ENCODE measurements around the gene GNA15.
"Not testable (repeated sequence)": the region's sequence is repeated elsewhere in the genome, so short reads cannot be mapped to it uniquely, and the experiment has no call there.

GNA15 gene

GRCh38 chr19:3135961-3136683 lies at the start of gene GNA15:
Gene GNA15 (plus strand): TSS chr19:3136033. CDS start chr19:3136451, 418 bp downstream.
- in situ Hi-C loops (cut with MboI; ENCODE audit: low sequenced_read_pairs), result no loop called here

DNA sequence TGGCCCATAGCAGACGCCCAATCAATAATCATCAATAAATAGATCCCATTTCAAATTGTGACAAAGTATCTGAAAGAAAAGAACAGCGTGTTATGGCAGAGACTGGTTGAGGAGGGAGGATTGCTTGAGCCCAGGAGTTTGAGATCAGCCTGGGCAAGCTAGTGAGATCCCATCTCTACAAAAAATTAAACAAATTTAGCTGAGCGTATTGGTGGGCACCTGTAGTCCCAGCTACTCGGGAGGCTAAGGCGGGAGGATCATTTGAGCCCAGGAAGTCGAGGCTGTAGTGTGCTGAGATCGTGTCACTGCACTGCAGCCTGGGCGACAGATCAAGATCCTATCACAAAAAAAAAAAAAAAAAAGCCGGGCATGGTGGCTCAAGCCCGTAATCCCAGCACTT lies 48.1 kb upstream of the GNA15 start:
- in situ Hi-C loops (cut with MboI; ENCODE audit: low sequenced_read_pairs), result no loop called here

DNA sequence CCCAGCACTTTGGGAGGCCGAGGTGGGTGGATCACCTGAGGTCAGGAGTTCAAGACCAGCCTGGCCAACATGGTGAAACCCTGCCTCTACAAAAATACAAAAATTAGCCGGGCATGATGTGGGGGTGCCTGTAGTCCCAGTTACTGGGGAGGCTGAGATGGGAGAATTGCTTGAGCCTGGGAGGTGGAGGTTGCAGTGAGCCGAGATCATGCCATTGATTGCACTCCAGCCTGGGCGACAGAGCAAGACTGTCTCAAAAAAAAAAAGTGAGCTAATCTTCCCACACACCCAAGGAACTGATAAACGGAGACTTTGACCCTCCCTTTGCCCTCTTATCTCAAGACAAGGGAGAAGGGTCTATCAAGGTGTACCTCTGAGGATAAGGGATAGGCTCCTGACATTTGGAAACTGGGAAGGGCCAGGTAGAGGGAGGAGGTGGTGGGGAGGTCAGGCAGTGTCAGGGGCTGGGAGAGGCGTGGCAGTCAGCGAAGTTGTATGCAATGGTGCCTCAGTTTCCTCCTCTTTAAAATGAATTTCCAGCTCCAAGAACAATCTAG lies 46.5 kb upstream of the GNA15 start:
- in situ Hi-C loops (cut with MboI; ENCODE audit: low sequenced_read_pairs), result not testable (repeated sequence)

- in situ Hi-C loops (cut with MboI; ENCODE audit: low sequenced_read_pairs), result no loop called here
Observed at GRCh38 chr19:3094601-3095440, 41.0 kb upstream of the GNA15 start.

- in situ Hi-C loops (cut with MboI; ENCODE audit: low sequenced_read_pairs), result no loop called here
Observed at GRCh38 chr19:3095441-3096191, 40.2 kb upstream of the GNA15 start.

- in situ Hi-C loops (cut with MboI; ENCODE audit: low sequenced_read_pairs), result no loop called here
Observed at GRCh38 chr19:3096267-3096901, 39.4 kb upstream of the GNA15 start.

DNA sequence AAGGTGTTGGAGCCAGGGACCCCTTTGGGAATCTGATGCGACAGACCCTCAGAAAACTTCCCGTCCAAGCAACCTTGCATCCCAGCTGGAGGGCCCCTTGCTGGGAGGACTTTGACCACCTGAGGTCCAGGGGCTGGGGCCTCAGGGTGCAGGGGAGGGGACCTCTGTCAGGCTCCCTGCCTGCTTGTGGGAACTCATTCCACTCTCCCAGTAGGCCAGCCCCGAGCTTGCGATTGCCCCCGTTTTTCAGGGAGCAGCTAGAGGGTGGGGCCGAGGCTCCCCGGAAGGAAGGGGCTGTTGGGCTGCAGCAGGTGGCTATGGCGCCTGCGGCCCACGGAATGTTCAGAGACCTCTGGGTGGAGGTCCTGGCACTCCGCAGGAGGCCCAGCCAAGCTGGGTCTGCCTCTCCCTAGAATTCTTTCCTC lies 38.9 kb upstream of the GNA15 start:
- in situ Hi-C loops (cut with MboI; ENCODE audit: low sequenced_read_pairs), result no loop called here

- in situ Hi-C loops (cut with MboI; ENCODE audit: low sequenced_read_pairs), result no loop called here
Observed at GRCh38 chr19:3097442-3097871, 38.4 kb upstream of the GNA15 start.

DNA sequence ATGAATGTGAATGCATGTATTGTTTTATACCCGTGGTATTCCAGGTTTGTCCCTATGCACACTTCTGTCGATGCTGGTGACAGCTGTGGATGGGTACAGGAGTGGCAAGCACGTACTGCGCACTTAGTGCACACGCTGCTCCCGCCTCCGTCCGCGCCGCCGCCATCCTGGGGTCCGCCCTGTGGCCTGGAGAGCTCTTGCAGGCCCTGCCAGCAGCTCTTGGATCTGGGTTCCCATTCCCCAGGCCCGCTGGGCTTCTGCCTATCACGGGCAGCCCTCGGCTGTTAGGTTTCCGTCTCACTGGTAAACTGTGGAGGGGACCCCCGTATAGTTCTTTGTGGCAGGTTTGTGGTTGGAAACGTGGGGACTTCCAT lies 37.7 kb upstream of the GNA15 start:
- in situ Hi-C loops (cut with MboI; ENCODE audit: low sequenced_read_pairs), result no loop called here

GRCh38 chr19:3098515-3099346 lies 37.1 kb upstream of the GNA15 start:
- in situ Hi-C loops (cut with MboI; ENCODE audit: low sequenced_read_pairs), result no loop called here

DNA sequence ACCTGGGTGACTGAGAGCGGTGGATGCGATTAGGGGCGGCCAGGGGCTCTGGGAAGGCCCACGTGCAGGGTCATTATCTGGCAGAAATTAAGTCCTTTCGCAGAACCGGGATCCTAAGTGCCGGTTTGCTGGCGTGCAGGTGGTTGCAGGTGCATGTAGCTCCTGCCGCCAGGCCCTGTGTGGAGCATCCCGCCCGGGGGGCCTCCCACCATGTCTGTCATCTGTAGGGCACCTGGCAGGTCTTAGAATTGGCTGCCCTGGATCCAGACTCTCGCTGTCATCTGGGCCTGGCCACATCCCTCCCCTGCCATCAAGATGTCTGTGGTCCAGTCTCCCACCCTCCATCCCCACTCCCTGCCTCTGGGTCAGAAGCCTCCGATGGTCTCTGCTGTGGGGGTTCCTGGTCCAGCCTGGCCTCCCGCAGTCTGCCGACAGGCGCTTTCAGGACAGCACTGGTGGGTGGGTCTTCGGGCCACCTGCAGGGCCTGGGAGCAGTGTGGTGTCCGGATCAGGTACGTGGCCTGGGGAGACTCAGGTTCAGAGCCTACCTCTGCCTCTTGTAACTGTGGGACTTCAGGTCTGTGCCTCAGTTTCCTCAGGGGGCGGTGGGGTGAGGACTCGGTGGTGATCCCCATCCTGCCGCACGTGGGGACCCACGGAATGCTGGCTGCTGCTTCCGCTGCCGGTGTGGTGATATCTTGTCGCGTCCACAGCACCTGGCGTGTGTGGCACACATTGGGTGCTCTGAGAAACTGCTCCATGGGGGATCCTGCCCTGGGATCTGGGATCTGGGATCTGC lies 36.3 kb upstream of the GNA15 start:
- in situ Hi-C loops (cut with MboI; ENCODE audit: low sequenced_read_pairs), result loop anchor here (10.0 kb wide), 1 partner anchor 135 kb away; no protein-coding TSS in a partner anchor

DNA sequence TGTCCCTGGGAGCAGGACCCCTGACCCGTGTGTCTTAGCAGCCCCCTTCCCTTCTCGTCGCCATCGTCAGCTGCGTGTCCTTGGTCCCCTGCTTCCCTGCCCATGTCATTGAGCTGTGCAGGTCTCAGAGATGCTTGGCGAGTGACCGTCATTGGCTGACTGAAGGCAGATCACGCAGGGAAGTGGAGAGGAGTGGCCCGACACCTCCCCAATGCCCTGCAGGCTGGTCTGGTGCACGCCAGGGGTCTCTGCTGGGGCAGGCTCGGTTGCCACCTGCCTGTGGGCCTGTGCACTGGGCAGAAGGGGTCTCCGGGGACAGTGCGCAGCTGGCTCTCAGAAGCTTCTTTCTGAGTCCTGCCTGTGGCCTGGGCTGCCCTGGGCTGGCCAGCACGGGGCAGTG lies 35.5 kb upstream of the GNA15 start:
- in situ Hi-C loops (cut with MboI; ENCODE audit: low sequenced_read_pairs), result loop anchor here (10.0 kb wide), 1 partner anchor 136 kb away; no protein-coding TSS in a partner anchor

DNA sequence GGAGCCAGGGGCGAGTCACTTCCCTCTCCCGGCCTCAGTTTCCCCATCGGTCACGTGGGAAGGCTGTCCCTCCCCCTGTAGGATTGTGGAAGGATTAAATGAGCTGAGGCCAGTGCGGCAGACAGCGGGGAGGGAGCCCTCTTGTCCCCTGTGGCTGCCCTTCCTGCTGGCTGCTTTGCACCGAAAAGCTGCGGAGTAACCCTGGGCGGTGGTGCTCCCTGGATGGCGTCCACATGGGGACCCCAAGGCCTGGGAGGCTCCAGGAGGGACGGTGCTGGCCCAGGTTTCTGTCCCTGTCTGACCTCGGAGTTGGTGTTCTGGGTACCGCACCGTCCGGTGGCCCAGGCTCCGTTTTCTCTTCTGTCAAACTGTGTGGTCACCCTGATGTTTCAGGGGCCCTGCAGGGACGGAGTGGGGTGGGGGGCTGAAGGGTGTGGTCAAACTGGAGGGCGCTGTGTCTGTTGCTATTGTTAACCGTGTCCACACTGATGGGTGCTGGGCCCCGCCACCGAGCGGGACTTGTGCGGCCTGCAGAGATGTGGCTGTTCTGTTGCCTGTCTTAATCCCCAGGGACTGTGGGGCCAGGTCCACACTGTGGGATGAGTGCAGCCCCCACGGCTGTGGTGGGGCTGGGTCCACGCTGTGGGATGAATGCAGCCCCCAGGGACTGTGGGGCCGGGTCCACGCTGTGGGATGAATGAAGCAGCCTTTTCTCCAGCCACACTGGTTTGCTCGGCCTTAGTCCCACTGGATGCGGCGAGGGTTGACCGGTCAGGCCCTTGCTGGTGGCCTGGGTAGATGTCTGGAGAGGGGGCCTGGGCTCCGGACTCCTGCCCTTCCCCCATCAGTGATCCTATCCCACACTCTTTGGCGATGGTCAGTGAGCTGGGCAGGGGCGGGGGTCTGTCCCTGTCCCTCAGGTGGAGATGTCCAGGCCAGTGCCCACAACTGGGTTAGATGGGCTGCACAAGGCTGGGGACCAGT lies 34.8 kb upstream of the GNA15 start:
- in situ Hi-C loops (cut with MboI; ENCODE audit: low sequenced_read_pairs), result loop anchor here (10.0 kb wide), 1 partner anchor 136 kb away; no protein-coding TSS in a partner anchor

- in situ Hi-C loops (cut with MboI; ENCODE audit: low sequenced_read_pairs), result loop anchor here (10.0 kb wide), 1 partner anchor 138 kb away; no protein-coding TSS in a partner anchor
Observed at GRCh38 chr19:3102239-3103140, 33.3 kb upstream of the GNA15 start.

- in situ Hi-C loops (cut with MboI; ENCODE audit: low sequenced_read_pairs), result loop anchor here (10.0 kb wide), 1 partner anchor 140 kb away; no protein-coding TSS in a partner anchor
Observed at GRCh38 chr19:3104708-3104983, 31.2 kb upstream of the GNA15 start.

DNA sequence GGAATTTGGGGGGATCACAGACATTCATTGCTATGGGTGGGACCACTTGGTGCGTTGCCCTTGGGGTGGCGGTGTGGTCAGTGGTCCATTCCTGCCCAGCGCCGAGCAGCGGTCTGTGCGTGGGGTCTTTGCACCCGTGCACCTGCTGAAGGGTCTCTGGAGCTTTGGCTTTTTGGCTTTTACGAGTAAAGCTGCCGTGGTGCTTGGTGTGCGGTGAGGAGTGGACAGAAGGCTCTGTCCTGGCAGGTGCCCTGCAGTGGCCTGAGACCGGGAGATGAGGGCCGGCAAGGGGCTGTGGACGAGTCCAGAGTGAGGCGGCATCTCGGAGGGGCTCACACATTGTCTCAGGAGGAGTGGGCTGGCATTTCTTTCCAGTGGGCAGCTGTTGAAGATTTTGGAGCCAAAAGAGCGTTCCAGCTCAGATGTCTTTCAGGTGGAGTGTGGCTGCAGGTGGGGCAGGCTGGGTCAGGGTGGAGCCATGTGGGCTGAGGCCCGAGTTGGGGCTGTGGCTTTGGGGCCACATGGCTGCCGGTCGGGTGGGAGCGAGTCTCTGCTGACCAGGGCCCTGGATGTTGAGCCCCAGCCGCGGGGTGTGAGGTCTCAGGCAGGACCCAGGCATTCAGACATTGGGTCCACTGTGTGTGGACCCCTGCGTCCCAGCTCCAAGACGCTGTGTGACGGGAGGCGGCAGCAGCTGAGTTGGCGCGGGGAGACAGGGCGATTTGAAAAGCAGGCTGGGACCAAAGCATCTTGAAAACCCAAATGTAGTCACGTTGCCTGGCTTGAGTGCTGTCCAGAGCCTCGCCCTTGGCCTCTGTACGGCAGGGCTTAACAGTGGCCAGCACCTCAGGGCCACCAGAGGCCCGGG lies 30.0 kb upstream of the GNA15 start:
- in situ Hi-C loops (cut with MboI; ENCODE audit: low sequenced_read_pairs), result loop anchor here (10.0 kb wide), 1 partner anchor 141 kb away; no protein-coding TSS in a partner anchor

All from HL-60/S4 treated with phorbol 12-myristate 13-acetate at 8.2 ng/mL for 4 days and 3 days (cell line).